Nephron (organoid): Measurements from ENCODE around the gene CCL17.

Experiments
- H3K27ac Mint-ChIP-seq, 3 experiments: 2 replicates each; pipeline ENCODE4 v1.8.0; 2020; ENCODE audit warnings: mixed read lengths in 3 of 3, mild to moderate bottlenecking in 2 of 3, moderate library complexity in 1 of 3
- H3K27me3 Mint-ChIP-seq: 2 replicates; pipeline ENCODE4 v1.8.0; 2021; ENCODE audit warnings: low read depth, mild to moderate bottlenecking, moderate library complexity, mixed read lengths
- H3K36me3 Mint-ChIP-seq: 2 replicates; pipeline ENCODE4 v1.8.0; 2020; ENCODE audit warnings: low read depth, mixed read lengths
- H3K4me1 Mint-ChIP-seq: 2 replicates; pipeline ENCODE4 v1.8.0; 2020; ENCODE audit warnings: mixed read lengths
- H3K4me3 Mint-ChIP-seq, 3 experiments: 2 replicates each; pipeline ENCODE4 v1.8.0; 2020; ENCODE audit warnings: mild to moderate bottlenecking in 3 of 3, mixed read lengths in 3 of 3, moderate library complexity in 2 of 3
- H3K9me3 Mint-ChIP-seq: 2 replicates; pipeline ENCODE4 v1.8.0; 2020; ENCODE audit warnings: mixed read lengths
- TF ChIP-seq, protein P1 (sequence below), 3 experiments: fragments of 200-600 bp; sonication (generic); IDR thresholded peaks; one replicate each; pipeline ENCODE4 v1.5.0; 2021; ENCODE audit warnings: antibody characterized with exemption in 3 of 3; ENCODE audit not compliant: unreplicated experiment in 3 of 3

Gene CCL17

GRCh38 chr16:57387598-57388354 lies 16.8 kb upstream of the CCL17 start:
- H3K27me3 Mint-ChIP-seq: peaks cover 5% of the 10 kb centered on the region
- TF ChIP-seq, protein P1, sequence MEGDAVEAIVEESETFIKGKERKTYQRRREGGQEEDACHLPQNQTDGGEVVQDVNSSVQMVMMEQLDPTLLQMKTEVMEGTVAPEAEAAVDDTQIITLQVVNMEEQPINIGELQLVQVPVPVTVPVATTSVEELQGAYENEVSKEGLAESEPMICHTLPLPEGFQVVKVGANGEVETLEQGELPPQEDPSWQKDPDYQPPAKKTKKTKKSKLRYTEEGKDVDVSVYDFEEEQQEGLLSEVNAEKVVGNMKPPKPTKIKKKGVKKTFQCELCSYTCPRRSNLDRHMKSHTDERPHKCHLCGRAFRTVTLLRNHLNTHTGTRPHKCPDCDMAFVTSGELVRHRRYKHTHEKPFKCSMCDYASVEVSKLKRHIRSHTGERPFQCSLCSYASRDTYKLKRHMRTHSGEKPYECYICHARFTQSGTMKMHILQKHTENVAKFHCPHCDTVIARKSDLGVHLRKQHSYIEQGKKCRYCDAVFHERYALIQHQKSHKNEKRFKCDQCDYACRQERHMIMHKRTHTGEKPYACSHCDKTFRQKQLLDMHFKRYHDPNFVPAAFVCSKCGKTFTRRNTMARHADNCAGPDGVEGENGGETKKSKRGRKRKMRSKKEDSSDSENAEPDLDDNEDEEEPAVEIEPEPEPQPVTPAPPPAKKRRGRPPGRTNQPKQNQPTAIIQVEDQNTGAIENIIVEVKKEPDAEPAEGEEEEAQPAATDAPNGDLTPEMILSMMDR (IDR thresholded peaks at IDR 0.05; ENCODE audit: unreplicated experiment in 3 of 3): no peak

DNA sequence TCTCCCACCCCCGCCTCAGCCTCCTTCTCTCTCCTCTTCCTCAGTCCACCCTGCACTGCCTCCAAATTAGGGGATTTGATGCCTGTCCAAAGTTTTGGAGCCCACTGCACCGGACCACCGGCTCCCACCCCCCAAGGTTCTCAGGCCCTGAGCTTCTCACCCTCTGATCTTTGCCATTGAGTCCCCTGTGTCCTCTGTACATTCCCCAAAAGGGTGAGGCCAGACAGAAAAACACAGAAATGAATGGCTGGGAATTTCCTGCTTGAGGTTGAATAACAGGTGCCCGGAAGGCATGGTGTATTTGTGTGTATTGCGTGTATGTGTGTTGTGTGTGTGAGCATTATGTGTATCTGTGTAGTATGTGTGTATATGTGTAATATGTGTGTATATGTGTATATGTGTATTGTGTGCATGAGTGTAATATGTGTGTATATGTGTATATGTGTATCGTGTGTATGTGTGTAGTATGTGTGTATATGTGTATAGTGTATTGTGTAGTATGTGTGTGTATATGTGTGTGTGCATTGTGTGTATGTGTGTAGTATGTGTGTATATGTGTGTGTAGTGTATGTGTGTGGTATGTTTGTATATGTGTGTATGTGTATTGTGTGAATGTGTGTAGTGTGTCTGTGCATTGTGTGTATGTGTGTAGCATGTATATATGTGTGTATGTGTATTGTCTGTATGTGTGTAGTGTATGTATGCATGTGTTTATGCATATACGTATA lies 16.0 kb upstream of the CCL17 start:
- H3K27ac Mint-ChIP-seq: peak overlapping the region in 2 of 3 experiments; percentile 0 to 73
- no peak overlapping the region for H3K4me3 Mint-ChIP-seq
- peaks cover 5% of the 10 kb centered on the region for H3K27me3 Mint-ChIP-seq
- no peaks in the 10 kb centered on the region for H3K36me3 Mint-ChIP-seq
- H3K4me1 Mint-ChIP-seq: peaks cover 38% of the 10 kb centered on the region
- TF ChIP-seq, protein P1 (IDR thresholded peaks at IDR 0.05; ENCODE audit: unreplicated experiment in 3 of 3): no peak
- peaks cover 2% of the 10 kb centered on the region for H3K9me3 Mint-ChIP-seq

More at GRCh38 chr16:57387598-57388354, 16.8 kb upstream of the CCL17 start:
- H3K9me3 Mint-ChIP-seq: peaks cover 2% of the 10 kb centered on the region
- peak overlapping the region in 1 of 3 experiments; percentile 87 for H3K27ac Mint-ChIP-seq
- no peak overlapping the region for H3K4me3 Mint-ChIP-seq
- H3K36me3 Mint-ChIP-seq: peaks cover 5% of the 10 kb centered on the region
- peaks cover 42% of the 10 kb centered on the region for H3K4me1 Mint-ChIP-seq

GRCh38 chr16:57389087-57389468 lies 15.5 kb upstream of the CCL17 start:
- H3K4me1 Mint-ChIP-seq: peaks cover 32% of the 10 kb centered on the region
- peaks cover 5% of the 10 kb centered on the region for H3K27me3 Mint-ChIP-seq
- no peak overlapping the region for H3K4me3 Mint-ChIP-seq
- H3K36me3 Mint-ChIP-seq: no peaks in the 10 kb centered on the region
- peak overlapping the region in 2 of 3 experiments; percentile 0 to 73 for H3K27ac Mint-ChIP-seq
- TF ChIP-seq, protein P1 (IDR thresholded peaks at IDR 0.05; ENCODE audit: unreplicated experiment in 3 of 3): no peak
- peaks cover 2% of the 10 kb centered on the region for H3K9me3 Mint-ChIP-seq

DNA sequence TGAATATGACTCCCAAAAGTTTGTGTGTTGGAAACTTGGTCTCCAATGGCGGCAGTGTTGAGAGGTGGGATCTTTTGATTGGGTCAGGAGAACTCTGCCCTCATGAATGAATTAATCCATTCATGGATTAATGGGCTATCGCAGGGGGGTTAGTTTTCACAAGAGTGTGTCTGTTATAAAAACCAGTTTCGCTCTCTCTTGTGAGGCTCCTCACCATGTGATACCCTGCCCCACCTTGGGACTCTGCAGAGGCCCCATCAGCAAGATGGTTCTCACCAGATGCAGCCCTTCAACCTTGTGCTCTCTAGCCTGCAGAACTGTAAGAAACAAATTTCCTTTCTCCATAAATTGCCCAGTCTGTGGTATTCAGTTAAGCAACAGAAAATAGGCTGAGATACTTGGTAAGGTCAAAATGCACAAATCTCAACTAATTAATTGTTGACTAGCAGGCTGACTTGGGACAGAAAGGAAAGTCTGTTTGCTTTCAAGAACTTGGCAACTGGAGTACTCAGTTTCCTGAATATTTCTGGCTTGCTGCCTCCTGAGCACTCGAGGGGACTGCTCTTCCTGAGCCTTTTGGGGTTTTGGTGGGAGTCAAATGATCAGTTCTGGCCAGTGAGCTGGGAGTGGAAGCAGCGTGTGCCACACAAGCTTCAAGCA lies 13.8 kb upstream of the CCL17 start:
- Mint-ChIP-seq H3K27ac (peak overlapping the region; percentile 76 to 90 (median 82)), H3K9me3 (peaks cover 2% of the 10 kb centered on the region), H3K27me3 (peaks cover 5% of the 10 kb centered on the region), H3K4me3 (peak overlapping the region in 1 of 3 experiments; percentile 19), H3K36me3 (no peaks in the 10 kb centered on the region), H3K4me1 (peaks cover 27% of the 10 kb centered on the region)
- TF ChIP-seq, protein P1 (IDR thresholded peaks at IDR 0.05; ENCODE audit: unreplicated experiment in 3 of 3): no peak

DNA sequence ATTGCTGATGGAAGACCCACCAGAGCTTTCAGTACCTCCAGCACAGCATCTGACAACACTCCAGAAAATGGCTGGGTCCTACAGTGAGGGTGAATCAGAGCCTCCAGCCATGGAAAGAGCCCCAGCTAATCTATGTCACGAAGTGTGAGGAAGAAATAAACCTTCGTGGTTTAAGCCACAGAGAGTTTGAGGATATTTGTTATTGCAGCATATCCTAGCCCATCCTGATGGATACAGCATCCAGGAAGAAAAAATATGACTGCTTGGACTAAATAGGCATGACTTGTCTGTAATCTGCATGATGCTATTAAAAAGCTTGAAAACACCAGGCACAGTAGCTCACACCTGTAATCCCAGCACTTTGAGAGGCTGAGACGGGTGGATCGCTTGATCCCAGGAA lies 13.3 kb upstream of the CCL17 start:
- Mint-ChIP-seq H3K4me3 (peak overlapping the region in 1 of 3 experiments; percentile 19), H3K27ac (peak overlapping the region; percentile 76 to 90 (median 82)), H3K9me3 (peaks cover 2% of the 10 kb centered on the region), H3K27me3 (peaks cover 5% of the 10 kb centered on the region), H3K36me3 (no peaks in the 10 kb centered on the region), H3K4me1 (peaks cover 26% of the 10 kb centered on the region)
- TF ChIP-seq, protein P1 (IDR thresholded peaks at IDR 0.05; ENCODE audit: unreplicated experiment in 3 of 3): no peak
